Activated CD8-positive, alpha-beta T cell treated with anti-CD3 and anti-CD28 coated beads, Interleukin-2, amount 10 ng/mL, durations not matched to agents 7 days and 5 days (primary cell): ENCODE data around the gene C15orf62. TPM values are rescaled to one million over a fixed set of nuclear protein-coding genes. Genes with fewer than 3 reads are reported as not detected.

ENCODE experiments used
- ATAC-seq: fragments of 150-1000 bp; cut with Tn5 transposase; one replicate; pipeline ENCODE4 v1.10.0; 2021; ENCODE audit warnings: moderate library complexity
- CTCF ChIA-PET: fragments of 350-600 bp; sonication (Branson Sonifier 250); formaldehyde crosslinking; loops from one replicate; lab custom pipeline; 2021; ENCODE audit warnings: antibody characterized with exemption; lab: Charles Lee
- POLR2A ChIA-PET: fragments of 350-600 bp; sonication (Branson Sonifier 250); formaldehyde crosslinking; loops from one replicate; lab custom pipeline; 2021; ENCODE audit warnings: antibody characterized with exemption; lab: Charles Lee
- DNase-seq: peaks from one replicate; pipeline ENCODE4 v3.0.0-alpha.2; 2020
- H3K27ac Mint-ChIP-seq: one replicate; pipeline ENCODE4 v1.8.0; 2021; ENCODE audit warnings: mild to moderate bottlenecking, mixed read lengths
- H3K27me3 Mint-ChIP-seq: one replicate; pipeline ENCODE4 v1.8.0; 2021; ENCODE audit warnings: low read depth, mixed read lengths
- H3K36me3 Mint-ChIP-seq: one replicate; pipeline ENCODE4 v1.8.0; 2021; ENCODE audit warnings: low read depth, mixed read lengths
- H3K4me1 Mint-ChIP-seq: one replicate; pipeline ENCODE4 v1.8.0; 2021; ENCODE audit warnings: low read depth, mixed read lengths
- H3K4me3 Mint-ChIP-seq: one replicate; pipeline ENCODE4 v1.8.0; 2021; ENCODE audit warnings: mild to moderate bottlenecking, mixed read lengths
- H3K9me3 Mint-ChIP-seq: one replicate; pipeline ENCODE4 v1.8.0; 2022; ENCODE audit warnings: mixed read lengths; ENCODE audit not compliant: insufficient read depth
- total RNA-seq, 2 experiments: library from RNA; stranded (reverse); gene quantifications; one replicate each; pipeline ENCODE4 v1.2.3, GENCODE V29; 2021

C15orf62 gene
- total RNA-seq, 2 experiments from 2014 or later: 1.1 to 1.2 TPM

GRCh38 chr15:40799523-40799922 lies 29.7 kb downstream of the C15orf62 start:
- ChIA-PET CTCF (interaction anchor here (1.1 kb wide), 1 partner anchor 17 kb away, joined by 3 read pairs; no protein-coding TSS in a partner anchor), POLR2A (no interaction called here)
- Mint-ChIP-seq H3K27me3 (no peaks in the 10 kb centered on the region), H3K4me3 (no peak overlapping the region), H3K27ac (no peak overlapping the region), H3K9me3 (no peaks in the 10 kb centered on the region), H3K4me1 (no peaks in the 10 kb centered on the region), H3K36me3 (peaks cover 17% of the 10 kb centered on the region)
- DNase-seq (no peak), ATAC-seq (no peak)

- ChIA-PET CTCF (no interaction called here), POLR2A (no interaction called here)
- Mint-ChIP-seq H3K27me3 (no peaks in the 10 kb centered on the region), H3K4me1 (peaks cover 7% of the 10 kb centered on the region), H3K27ac (no peak overlapping the region), H3K4me3 (no peak overlapping the region), H3K9me3 (no peaks in the 10 kb centered on the region), H3K36me3 (peaks cover 19% of the 10 kb centered on the region)
- ATAC-seq: no peak
- DNase-seq: no peak
Measured at GRCh38 chr15:40803076-40803475, 33.3 kb downstream of the C15orf62 start.

- no peaks in the 10 kb centered on the region for H3K27me3 Mint-ChIP-seq
- peaks cover 13% of the 10 kb centered on the region for H3K4me1 Mint-ChIP-seq
- H3K9me3 Mint-ChIP-seq: no peaks in the 10 kb centered on the region
- H3K36me3 Mint-ChIP-seq: peaks cover 14% of the 10 kb centered on the region
- H3K27ac Mint-ChIP-seq: no peak overlapping the region
- H3K4me3 Mint-ChIP-seq: no peak overlapping the region
- ChIA-PET CTCF (no interaction called here), POLR2A (interaction anchor here (0.6 kb wide), 2 partner anchors 59 to 598 kb away, joined by 3 read pairs; no protein-coding TSS in a partner anchor)
- ATAC-seq: no peak
- no peak for DNase-seq
Measured at GRCh38 chr15:40803688-40804087, 33.9 kb downstream of the C15orf62 start.

- Mint-ChIP-seq H3K27ac (peak overlapping the region; percentile 99), H3K4me1 (peaks cover 20% of the 10 kb centered on the region), H3K36me3 (peaks cover 18% of the 10 kb centered on the region), H3K9me3 (no peaks in the 10 kb centered on the region), H3K4me3 (peak overlapping the region; percentile 94), H3K27me3 (no peaks in the 10 kb centered on the region)
- ChIA-PET POLR2A (interaction anchor here (0.6 to 3.0 kb wide), 6 partner anchors 10 to 215 kb away, joined by 3 to 12 read pairs (median 4); partner anchors contain the start of genes GCHFR and RAD51), CTCF (interaction anchor here (0.9 to 2.9 kb wide), 4 partner anchors 20 to 88 kb away, joined by 4 to 15 read pairs (median 8); partner anchors contain the start of gene VPS18)
- DNase-seq (no peak), ATAC-seq (peak; percentile 1)
Measured at GRCh38 chr15:40806672-40807027, 36.9 kb downstream of the C15orf62 start.

GRCh38 chr15:40807028-40807887 lies 37.5 kb downstream of the C15orf62 start, which contains the start of the genes DNAJC17 and ZFYVE19:
Gene DNAJC17 (minus strand): TSS chr15:40807473. CDS start chr15:40807446, 27 bp downstream.
Gene ZFYVE19 (plus strand): TSS chr15:40807089. CDS start chr15:40807590, 501 bp downstream.
- peak within 1 kb of the TSS; percentile 99 for H3K27ac Mint-ChIP-seq
- H3K4me3 Mint-ChIP-seq: peak within 1 kb of the TSS; percentile 94
- CTCF ChIA-PET: interaction anchor here (0.7 to 2.9 kb wide), 5 partner anchors 21 to 123 kb away, joined by 3 to 15 read pairs (median 7); partner anchors contain the start of gene VPS18
- no peaks in the 10 kb centered on the region for H3K27me3 Mint-ChIP-seq
- ATAC-seq (peak; percentile 98), DNase-seq (peak; percentile 97)
- peaks cover 18% of the 10 kb centered on the region for H3K36me3 Mint-ChIP-seq
- POLR2A ChIA-PET: interaction anchor here (0.6 to 3.0 kb wide), 6 partner anchors 11 to 216 kb away, joined by 3 to 12 read pairs (median 4); partner anchors contain the start of genes GCHFR and RAD51
- no peaks in the 10 kb centered on the region for H3K9me3 Mint-ChIP-seq
- peaks cover 20% of the 10 kb centered on the region for H3K4me1 Mint-ChIP-seq

- Mint-ChIP-seq H3K27me3 (no peaks in the 10 kb centered on the region), H3K36me3 (peaks cover 20% of the 10 kb centered on the region), H3K4me3 (peak overlapping the region; percentile 94), H3K4me1 (peaks cover 20% of the 10 kb centered on the region), H3K27ac (peak overlapping the region; percentile 99), H3K9me3 (no peaks in the 10 kb centered on the region)
- ChIA-PET CTCF (interaction anchor here (0.7 to 2.9 kb wide), 4 partner anchors 21 to 124 kb away, joined by 3 to 15 read pairs (median 8); partner anchors contain the start of gene VPS18), POLR2A (interaction anchor here (1.0 to 3.0 kb wide), 3 partner anchors 23 to 113 kb away, joined by 3 to 12 read pairs (median 3); partner anchors contain the start of gene RAD51)
- no peak for ATAC-seq
- no peak for DNase-seq
Measured at GRCh38 chr15:40807888-40808461, 38.2 kb downstream of the C15orf62 start.

GRCh38 chr15:40808861-40809450 lies 39.2 kb downstream of the C15orf62 start:
- CTCF ChIA-PET: interaction anchor here (0.8 to 2.9 kb wide), 2 partner anchors 22 to 49 kb away, joined by 3 to 15 read pairs; no protein-coding TSS in a partner anchor
- Mint-ChIP-seq H3K9me3 (no peaks in the 10 kb centered on the region), H3K4me1 (peaks cover 20% of the 10 kb centered on the region), H3K4me3 (peak overlapping the region; percentile 94), H3K36me3 (peaks cover 20% of the 10 kb centered on the region), H3K27me3 (no peaks in the 10 kb centered on the region), H3K27ac (no peak overlapping the region)
- DNase-seq (no peak), ATAC-seq (no peak)
- POLR2A ChIA-PET: interaction anchor here (1.0 kb wide), 1 partner anchor 114 kb away, joined by 3 read pairs; the partner anchor contains the start of gene RAD51

GRCh38 chr15:40812721-40813425 lies 43.1 kb downstream of the C15orf62 start:
- DNase-seq: no peak
- Mint-ChIP-seq H3K4me1 (peaks cover 14% of the 10 kb centered on the region), H3K36me3 (peaks cover 27% of the 10 kb centered on the region), H3K27ac (no peak overlapping the region), H3K9me3 (no peaks in the 10 kb centered on the region), H3K4me3 (no peak overlapping the region), H3K27me3 (no peaks in the 10 kb centered on the region)
- ChIA-PET CTCF (no interaction called here), POLR2A (interaction anchor here (0.6 kb wide), 2 partner anchors 422 to 1531 kb away, joined by 3 read pairs; no protein-coding TSS in a partner anchor)
- no peak for ATAC-seq

- Mint-ChIP-seq H3K4me3 (no peak overlapping the region), H3K27ac (no peak overlapping the region), H3K36me3 (peaks cover 23% of the 10 kb centered on the region), H3K9me3 (no peaks in the 10 kb centered on the region), H3K4me1 (no peaks in the 10 kb centered on the region), H3K27me3 (no peaks in the 10 kb centered on the region)
- ChIA-PET CTCF (interaction anchor here (0.6 to 0.8 kb wide), 2 partner anchors 136 to 302 kb away, joined by 3 read pairs; no protein-coding TSS in a partner anchor), POLR2A (interaction anchor here (0.7 kb wide), 1 partner anchor 28 kb away, joined by 3 read pairs; no protein-coding TSS in a partner anchor)
- DNase-seq (no peak), ATAC-seq (no peak)
Measured at GRCh38 chr15:40815042-40815698, 45.4 kb downstream of the C15orf62 start.

GRCh38 chr15:40819048-40819447 lies 49.3 kb downstream of the C15orf62 start:
- Mint-ChIP-seq H3K27ac (no peak overlapping the region), H3K9me3 (no peaks in the 10 kb centered on the region), H3K27me3 (peaks cover 1% of the 10 kb centered on the region), H3K36me3 (peaks cover 10% of the 10 kb centered on the region), H3K4me1 (no peaks in the 10 kb centered on the region), H3K4me3 (no peak overlapping the region)
- no peak for DNase-seq
- ChIA-PET POLR2A (no interaction called here), CTCF (interaction anchor here (0.7 to 1.0 kb wide), 2 partner anchors 38 to 75 kb away, joined by 3 read pairs; partner anchors contain the start of gene VPS18)
- ATAC-seq: no peak
